ENCODE results near the gene PDSS1. TPM values are rescaled to one million over a fixed set of nuclear protein-coding genes. Genes with fewer than 3 reads are reported as not detected.

The PDSS1 gene
- total and polyA plus RNA-seq, 9 of the 15 experiments (the other 6 are each of a cell fraction or from before 2014, with no cell fraction given): 11.0 to 59.5 (median 45.3) TPM

- DNase-seq (ENCODE audit: extremely low read depth in 1 of 4, low spot score in 3 of 4) (no peak), FAIRE-seq (peak; percentile 32), ATAC-seq (peak; percentile 12)
- H2AFZ ChIP-seq (ENCODE audit: low read depth, low read length): peak overlapping the region; percentile 98
- in situ Hi-C loops (cut with MboI) (no loop called here), intact Hi-C loops (cut with micrococcal nuclease) (no loop called here)
- TSS peak; percentile 92 for BruUV-seq (replicated peaks)
- peak overlapping the region; percentile 98 for H3K4me2 ChIP-seq (ENCODE audit: insufficient read depth, low read length)
- H3K27me3 ChIP-seq (ENCODE audit: control insufficient read depth in 2 of 2, insufficient read depth in 2 of 2, low read length in 2 of 2): no peaks in the 10 kb centered on the region
- H3K36me3 ChIP-seq (ENCODE audit: control insufficient read depth, insufficient read depth, low read length): peaks cover 31% of the 10 kb centered on the region
- H3K27ac ChIP-seq (ENCODE audit: extremely low read depth, low read depth, low read length): peak overlapping the region; percentile 93
- no peaks in the 10 kb centered on the region for H3K9me1 ChIP-seq (ENCODE audit: control insufficient read depth, insufficient read depth, low read length)
- ChIA-PET CTCF (ENCODE audit: low intra/inter-chr PET ratio) (no interaction called here), POLR2A (interaction anchor here (0.5 to 1.2 kb wide), 3 partner anchors 11 to 918 kb away, joined by 3 to 6 read pairs (median 4); no protein-coding TSS in a partner anchor)
- peak overlapping the region; percentile 96 to 99 for H3K9ac ChIP-seq (ENCODE audit: insufficient read depth in 1 of 2, low read depth in 2 of 2, low read length in 2 of 2)
- H3K4me3 ChIP-seq: peak overlapping the region; percentile 98
- peaks cover 52% of the 10 kb centered on the region for H3K79me2 ChIP-seq (ENCODE audit: control insufficient read depth, insufficient read depth, low read length)
- H4K20me1 ChIP-seq (replicated peaks; ENCODE audit: control insufficient read depth, insufficient read depth, low read length): no peaks in the 10 kb centered on the region
- peaks cover 4 to 12% of the 10 kb centered on the region in 2 experiments; a peak in 4 of 5 replicates for H3K4me1 ChIP-seq (replicated peaks in 1 of 2; ENCODE audit: control insufficient read depth in 2 of 2, insufficient read depth in 2 of 2, low read length in 2 of 2)
- TF ChIP-seq CEBPG (CRISPR knock-in tag; IDR thresholded peaks at IDR 0.05): peak; percentile 66
- TF ChIP-seq CEBPG (tag; conservative IDR thresholded peaks at IDR 0.05 in 1 of 2, IDR thresholded peaks at IDR 0.05 in 1 of 2): peak; percentile 77 to 83
- TF ChIP-seq CEBPB (tag; IDR thresholded peaks at IDR 0.05): peak; percentile 97
- no peak for TF ChIP-seq ZKSCAN3 (CRISPR knock-in tag; IDR thresholded peaks at IDR 0.05)
- 0 out of 2 replicates have a peak, but pooled peaks have one; percentile 2 for TF ChIP-seq JUN (IDR thresholded peaks at IDR 0.05; ENCODE audit: borderline replicate concordance, low read depth, low read length)
- no peak for TF ChIP-seq JUN (CRISPR knock-in tag; IDR thresholded peaks at IDR 0.05; ENCODE audit: borderline replicate concordance)
- peak; percentile 56 for TF ChIP-seq TFE3 (CRISPR knock-in tag; IDR thresholded peaks at IDR 0.05)
- TF ChIP-seq MNT (conservative IDR thresholded peaks at IDR 0.05): peak in 1 of 2 experiments; percentile 17; a peak in 1 of 4 replicates
- TF ChIP-seq CBFA2T3 (IDR thresholded peaks at IDR 0.05): no peak
- TF ChIP-seq ZNF197 (CRISPR knock-in tag; IDR thresholded peaks at IDR 0.05; ENCODE audit: low read depth): peak; percentile 10; the same call in 1 of the 2 replicates
- peak; percentile 65; the same call in 1 of the 2 replicates for TF ChIP-seq BHLHE40 (IDR thresholded peaks at IDR 0.05; ENCODE audit: low read length)
- no peaks in the 10 kb centered on the region for H3K9me3 ChIP-seq (replicated peaks; ENCODE audit: control insufficient read depth, insufficient read depth, low read depth, low read length)
- 21% methylated on average over 11 of the region's 11 CpGs for WGBS (ENCODE audit: insufficient coverage, low coverage, missing lambda C conversion rate)
These were observed 727 bp upstream of the PDSS1 start for GRCh38 chr10:26696786-26697162.

All from K562 (cell line).